NK-92 treated with Interleukin-12 subunit alpha and Interleukin-12 subunit beta, amount 100 ng/mL, for 24 hours (cell line): ENCODE data around the gene NID1.

Source experiments
- DNase-seq: peaks from one replicate; lab custom pipeline; 2025; lab: John Stamatoyannopoulos, UW

Gene NID1

DNA sequence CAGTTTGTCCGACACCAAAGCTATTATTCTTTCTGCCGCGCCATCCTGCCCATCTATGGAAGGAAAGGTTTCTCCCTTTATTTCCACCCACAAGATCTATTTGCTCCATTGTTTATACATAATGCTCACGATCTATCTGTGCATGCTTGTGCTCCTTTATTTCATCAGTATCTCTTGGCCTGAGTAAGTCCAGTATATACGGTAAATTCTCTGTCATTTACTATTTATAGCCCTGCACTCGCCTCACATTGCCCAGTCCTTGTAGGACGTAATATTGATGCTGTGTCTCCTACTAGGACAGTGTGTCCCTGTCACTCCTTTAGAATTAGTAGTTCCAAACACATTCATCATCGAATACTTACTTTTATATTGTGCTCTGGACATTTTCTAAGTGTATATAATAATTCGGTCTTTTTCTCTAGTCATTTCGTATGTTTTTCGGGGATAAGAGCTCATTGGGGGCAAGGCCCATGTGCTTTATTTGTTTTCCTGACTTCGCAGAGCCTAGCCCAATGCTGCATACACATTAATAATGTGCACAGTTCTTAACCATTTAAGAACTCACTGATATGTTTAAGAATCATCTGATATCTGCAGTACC, 3.1 kb upstream of the NID1 start:
- DNase-seq, result no peak

DNA sequence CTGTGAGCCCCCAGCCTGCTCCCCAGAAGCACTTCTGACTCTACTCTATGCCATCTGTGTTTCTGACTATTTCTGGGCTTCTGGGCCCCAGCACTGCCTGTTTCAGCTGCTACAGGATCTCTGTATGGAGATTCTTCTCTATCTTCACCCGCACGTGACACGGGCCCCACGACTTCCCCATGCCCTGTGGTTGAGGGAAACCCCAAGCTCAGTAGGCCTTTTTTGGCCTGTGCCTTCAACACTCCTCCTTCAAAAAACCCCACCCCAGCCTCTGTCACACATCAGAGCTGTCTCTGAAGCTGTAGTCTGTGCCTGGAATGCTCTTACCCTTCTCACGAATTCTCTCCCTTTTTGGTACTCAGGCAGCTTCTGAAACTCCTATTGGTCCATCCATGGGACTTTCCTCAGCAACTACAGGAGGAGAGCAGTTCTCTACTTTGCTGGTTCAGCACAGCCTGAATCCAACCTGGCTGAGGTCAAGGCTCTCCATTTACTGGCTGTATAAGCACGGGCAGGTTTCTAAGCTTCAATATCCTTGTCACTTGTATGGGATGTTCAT, 2.0 kb upstream of the NID1 start:
- no peak for DNase-seq

DNA sequence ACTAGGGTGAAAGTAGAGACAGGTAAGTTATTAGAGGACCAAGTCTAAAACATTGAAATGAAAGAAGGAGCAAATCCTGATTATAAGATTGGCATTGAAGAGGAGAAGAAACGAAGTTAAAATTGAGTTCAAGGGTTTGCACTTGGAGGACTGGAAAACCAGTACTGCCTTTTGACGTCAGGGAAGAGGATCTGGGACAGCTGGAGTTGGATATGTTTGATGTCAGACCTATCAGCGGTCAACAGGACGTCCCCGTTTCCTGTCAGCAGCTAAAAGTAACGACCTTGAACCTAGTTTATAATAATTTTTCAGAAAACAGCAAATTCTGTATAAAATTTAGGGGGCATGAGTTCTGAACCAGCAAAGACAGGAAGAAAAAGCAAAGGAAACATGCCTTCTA, 1.2 kb upstream of the NID1 start:
- no peak for DNase-seq

DNA sequence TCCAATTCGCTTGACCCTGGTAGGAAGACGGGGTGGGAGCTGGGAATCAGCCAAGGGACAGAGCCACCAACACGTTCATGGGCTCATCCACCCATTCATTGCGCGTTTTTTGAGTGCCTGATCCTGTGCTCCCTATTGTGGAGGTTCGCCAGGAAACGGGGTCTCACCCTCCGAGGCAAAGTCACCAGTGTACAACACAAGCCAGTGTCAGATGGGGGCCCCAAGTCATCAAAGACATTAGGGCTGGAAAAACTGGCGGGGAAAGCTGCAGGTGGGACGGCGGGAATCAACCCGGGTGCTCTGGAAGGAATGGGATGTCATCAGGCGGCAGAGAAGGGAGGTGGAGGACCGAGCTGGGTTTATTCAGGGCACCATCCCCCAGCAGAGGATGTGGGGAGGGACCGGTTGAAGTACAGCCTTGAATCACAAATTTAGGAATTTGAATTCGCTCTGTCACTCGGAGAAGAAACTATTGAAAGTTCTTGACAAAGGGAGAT, 667 bp upstream of the NID1 start:
- DNase-seq, result no peak

DNA sequence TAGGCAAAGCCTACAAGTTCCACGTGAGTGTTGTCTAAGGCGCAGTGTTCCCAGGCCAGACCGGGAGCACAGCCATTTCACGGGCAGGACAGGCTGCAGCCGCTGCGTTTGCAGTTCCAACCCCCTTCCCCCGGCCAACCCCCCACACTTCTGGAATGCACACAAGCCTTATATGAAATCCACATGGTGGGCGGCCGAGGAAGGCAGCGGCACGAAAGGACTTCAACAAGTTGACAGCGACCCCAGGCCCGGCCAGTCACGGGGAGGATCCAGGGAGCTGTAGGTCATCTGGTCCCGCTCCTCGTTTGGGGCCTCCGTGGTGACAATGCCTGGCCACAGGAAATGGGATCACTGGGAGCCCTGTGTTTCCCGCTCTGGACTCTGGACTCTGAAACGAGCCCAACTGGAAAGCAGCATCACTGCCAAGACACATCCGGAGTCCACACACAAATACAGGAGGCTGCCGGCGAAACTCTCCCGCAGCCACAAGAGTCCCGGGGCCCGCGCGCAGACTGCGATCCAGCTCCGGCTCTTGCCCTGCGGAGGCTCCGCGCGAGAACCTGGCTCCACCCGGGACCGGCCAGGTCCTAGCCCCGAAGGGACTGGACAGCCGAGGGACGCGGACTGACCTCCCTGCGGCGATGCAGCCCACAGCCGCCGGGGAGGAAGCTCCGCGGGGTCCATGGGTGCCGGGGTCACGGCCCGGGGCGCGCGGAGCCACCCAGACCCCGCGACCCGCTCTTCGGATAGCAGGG, 794 bp downstream of the NID1 start:
- DNase-seq, result no peak

DNA sequence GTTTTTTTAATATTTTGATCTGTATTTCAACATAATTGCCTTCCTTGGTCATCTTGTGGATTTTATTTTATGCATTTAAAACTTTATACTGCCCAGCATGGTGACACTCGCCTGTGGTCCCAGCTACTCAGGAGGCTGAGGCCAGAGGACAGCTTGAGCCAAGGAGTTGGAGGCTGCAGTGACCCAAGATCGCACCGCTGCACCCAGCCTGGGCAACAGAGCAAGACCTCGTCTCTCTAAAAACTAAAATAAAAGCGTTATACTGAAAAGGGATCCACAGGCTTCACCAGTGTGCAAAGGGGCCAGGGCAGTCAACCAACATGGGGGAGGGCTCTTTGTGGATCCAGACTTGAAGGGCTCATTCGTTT, 1.4 kb downstream of the NID1 start:
- DNase-seq, result no peak

DNA sequence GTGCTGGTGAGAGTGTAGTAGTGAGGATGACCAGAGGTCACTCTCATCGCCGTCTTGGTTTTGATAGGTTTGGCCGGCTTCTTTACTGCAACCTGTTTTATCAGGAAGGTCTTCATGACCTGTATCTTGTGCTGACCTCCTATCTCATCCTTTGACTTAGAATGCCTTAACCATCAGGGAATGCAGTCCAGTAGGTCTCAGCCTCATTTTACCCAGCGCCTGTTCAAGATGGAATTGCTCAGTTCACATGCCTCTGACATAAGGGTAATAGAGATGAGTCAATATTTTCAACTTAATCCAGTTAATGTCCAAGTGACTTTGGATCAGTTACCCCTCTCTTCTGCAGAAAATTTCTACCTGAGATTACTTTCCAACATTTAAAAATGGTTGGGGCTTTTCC, 4.6 kb downstream of the NID1 start:
- DNase-seq, result no peak

DNA sequence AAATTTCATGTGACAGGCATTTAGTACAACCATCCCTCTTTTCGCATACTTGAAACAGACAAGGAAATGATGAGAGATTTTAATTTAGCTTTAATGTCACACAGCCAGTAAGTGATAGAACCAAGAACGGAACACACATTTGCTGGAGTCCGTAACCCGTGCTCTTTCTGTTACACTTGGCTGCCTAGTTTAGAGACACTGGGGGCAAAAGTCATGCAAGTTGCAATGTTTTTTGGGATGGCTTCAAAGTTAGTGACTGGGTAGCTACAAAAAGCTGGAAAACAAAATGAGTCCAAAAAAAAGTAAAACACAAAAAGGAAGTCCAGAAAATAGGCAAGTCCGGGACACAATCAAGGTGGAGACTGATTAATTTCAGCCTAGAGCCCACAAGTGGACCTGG, 5.9 kb downstream of the NID1 start:
- no peak for DNase-seq

DNA sequence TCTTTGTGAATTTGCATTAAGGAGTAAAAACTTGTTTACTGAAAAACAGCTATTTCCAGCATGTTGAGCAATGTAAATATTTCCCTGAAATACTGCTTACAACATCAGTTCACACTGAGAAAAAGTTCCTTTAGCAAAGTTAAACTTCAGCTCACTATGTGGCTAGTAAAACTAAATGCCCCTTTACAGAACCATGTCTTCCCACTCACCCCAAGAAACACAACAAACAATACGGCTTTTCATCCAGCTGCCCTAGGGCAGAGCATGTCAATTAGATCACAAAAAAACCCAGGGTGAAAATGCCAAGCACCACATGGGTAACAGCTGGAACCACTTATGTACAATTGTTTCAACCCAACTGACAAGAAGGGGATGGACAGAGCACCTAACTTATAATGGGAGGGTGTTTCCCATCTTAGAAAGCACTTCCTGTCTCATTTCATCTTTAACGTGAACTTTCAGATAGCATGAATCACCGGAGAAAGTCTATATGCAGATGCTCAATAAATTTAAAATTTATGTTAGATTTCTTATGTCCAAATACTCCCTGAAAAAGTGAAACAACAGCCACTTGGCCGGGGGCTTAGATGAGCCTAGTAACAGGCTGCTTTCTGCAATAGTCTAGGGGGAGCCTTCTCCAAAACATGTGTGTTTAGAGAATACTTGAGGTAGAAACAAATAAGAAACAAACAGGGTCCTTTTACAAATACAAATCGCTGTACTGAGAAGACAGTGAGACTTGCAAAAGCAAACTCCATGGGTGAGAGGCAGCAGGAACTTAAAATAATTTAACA, 6.6 kb downstream of the NID1 start:
- no peak for DNase-seq

DNA sequence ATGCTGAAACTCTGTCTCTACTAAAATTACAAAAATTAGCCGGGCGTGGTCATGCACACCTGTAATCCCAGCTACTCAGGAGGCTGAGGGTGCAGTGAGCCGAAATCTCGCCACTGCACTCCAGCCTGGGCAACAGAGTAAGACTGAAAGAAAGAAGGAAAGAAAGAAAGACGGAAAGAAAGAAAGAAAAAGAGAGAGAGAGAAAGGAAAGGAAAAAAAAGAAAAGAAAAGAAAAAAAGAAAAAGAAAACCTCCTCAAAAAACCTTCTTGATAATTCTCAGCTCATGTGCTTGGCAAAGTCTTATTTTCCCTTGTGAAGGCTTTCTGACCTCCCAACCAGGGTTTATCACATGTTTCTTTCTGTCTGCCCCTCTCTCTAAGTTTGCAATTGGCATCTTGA, 7.3 kb downstream of the NID1 start:
- no peak for DNase-seq

DNA sequence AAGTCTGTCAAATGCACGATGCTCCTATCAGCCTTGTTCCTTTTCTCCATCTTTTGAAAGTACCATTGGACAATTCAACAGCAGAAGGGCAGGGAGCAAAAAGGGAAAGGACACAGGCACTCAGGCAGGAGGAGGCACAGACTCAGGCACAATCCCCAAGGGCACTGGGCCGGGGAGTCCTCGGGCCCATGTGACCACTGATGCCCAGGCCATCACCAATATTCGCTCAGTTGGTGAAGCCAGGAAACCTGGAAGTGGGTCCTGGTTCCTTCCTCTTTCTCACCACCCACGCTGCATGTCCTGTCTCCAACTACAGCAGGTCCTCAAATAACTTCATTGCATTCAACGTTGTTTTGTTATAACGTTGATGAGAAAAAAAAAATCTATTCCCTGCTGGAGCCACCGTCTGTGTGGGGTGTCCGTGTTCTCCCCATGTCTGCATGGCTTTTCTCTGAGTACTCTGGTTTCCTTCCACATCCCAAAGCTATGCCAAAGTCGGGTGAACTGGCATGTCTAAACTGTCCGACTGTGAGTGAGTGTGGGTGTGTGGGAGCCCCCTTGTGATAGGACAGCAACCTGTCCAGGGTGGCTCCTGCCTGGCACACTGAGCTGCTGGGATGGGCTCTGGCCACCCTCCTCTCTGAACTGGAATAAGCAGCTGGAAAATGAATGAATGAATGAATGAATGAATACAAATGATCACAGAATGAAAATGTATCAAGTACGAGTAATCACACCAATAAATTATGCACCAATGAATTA, 12.5 kb downstream of the NID1 start:
- DNase-seq, result no peak

DNA sequence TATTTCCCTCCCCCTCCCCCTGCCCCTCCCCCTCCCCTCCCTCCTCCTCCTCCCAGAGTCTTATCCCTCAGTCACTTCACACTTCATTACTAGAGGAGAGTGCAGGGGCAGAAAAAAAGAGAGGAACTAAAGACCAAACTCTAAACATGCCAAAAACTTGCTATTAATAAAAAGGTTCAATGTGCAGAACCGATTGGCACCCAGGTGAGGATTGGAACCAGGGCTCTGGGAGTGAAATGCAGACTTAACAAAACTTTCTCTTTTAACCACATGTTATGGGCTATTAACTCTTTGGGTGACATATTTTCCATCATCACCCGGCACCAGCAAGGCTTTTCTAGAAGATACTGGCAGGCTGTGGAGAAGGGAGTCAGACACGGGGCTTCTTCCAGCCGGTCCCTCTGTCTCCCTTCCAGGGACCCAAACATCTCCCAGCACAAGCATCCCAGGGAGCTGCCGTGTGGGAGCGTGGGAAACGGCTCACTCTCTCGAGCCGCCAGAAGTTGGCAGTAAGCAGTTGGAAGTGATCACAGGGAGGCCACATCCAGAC, 13.6 kb downstream of the NID1 start:
- DNase-seq, result no peak

DNA sequence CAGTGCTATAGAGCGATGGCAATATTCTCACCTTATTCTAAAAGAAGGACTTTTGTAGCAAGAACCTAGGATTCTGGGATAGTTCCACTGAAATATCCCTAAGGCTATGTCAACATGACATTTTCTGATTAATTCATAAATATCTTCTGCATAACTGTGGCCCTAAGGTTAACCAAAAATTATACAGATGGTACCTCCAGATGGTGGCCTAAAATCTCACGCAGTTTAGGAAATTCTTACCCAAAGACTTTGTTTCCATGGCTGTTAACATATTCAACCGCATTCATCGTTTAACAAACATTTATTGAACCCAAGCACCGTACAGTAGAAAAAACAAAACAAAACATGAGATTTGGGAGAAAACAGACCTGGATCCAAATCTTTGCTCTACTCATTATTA, 19.1 kb downstream of the NID1 start:
- no peak for DNase-seq

DNA sequence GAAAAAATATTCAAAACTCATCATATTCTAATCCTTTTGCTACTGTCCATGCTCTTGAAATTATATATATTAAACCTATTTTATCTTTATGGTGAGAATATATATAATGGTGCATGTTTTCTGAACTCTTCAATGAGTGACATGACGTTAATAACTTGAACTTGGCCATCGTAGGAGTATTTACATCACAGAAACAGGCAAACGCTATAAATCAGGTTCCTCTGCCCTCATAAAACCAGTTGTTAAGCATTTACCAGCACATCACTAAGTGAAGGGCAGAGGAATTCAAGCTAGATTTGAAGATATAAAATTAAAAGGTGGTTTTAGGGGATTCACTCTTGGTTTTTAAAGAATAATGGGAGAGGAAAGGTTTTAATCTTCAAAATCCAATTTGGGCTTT, 20.5 kb downstream of the NID1 start:
- DNase-seq, result no peak

DNA sequence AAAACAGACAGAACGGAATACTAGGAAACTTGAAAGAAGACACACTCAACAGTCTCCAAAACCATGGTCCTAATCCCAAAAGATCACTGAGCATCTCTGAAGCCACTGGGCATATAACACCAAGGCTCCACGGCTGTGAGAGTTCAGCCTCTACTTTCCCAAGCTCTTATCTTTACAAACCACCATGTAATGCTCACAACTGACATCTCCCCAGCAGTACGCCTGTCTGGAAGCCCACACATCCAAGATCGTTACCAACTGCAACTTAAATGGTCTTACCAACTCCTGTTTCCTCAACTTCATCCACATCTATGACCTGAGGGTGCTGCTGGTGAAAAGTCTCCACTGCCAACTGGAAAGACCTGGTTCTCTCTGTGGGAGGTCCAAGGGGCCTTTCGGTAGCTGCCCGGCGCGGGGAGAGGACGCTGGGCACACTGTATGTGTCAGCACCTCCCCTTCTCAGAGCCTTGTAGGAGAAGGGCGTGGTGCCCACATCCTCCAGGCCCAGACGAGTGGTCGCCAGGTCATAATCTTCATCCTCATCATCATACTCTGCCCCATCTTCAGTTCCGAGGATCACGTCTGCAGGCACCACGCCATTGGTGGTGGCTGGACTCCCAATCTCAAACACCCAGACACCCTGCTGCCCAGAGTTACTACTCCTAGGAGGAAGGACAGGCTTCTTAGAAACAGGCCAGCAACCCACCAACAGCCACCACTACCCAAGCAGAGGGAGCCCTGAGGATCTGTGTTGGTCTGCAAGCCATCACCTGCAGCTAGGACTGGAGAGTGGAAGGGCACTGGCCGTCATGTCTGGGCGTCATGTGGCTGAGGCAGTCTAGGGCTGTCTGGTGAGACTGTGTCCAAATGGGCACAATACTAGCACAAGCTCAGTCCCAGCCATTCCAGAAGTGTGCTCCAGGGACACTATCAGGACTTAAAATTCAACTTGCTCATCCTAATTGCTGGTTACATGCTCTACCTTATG, 23.0 kb downstream of the NID1 start:
- DNase-seq, result no peak

DNA sequence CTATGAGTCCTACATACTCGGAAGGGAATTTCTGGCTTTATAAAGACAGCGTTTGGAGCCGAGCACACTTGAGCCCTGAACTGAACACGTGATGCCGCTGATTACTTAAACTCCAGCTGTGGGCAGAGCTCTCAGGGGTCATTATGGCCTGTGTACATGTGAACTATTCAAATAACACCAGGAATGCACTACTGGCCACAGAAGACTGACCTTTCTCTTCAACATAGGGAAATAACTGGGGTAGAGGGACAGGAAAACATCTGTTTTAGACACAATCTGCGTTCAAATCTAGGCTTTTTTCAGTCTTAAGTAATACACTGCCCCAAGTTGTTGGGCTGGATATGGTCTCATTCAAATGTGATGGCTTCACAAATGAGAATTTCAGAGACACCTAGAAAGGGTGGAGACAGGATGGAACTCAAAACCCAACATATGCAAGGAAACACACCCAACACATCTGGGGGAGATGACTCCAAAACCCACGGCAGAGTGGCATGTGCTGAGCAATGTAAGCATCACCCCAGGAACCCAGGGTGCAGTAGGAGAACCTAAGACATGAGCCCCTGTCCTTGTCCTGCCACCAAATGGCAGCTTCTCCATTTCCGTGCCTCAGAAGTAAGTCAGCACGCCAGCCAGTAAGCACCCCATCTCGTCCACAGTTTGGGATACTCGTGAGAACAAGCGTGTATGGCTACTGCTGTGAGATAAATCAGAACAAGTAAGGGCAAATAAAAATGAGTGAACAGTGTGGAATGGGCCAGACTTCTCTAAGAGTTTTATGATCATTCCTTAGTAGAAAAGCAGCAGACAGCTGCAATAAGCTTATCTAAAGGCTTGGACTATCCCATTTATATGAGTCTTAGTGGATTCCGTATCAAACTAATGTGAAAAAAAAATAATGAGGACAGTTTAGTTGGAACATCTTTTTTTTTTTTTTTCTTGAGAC, 24.9 kb downstream of the NID1 start:
- no peak for DNase-seq

DNA sequence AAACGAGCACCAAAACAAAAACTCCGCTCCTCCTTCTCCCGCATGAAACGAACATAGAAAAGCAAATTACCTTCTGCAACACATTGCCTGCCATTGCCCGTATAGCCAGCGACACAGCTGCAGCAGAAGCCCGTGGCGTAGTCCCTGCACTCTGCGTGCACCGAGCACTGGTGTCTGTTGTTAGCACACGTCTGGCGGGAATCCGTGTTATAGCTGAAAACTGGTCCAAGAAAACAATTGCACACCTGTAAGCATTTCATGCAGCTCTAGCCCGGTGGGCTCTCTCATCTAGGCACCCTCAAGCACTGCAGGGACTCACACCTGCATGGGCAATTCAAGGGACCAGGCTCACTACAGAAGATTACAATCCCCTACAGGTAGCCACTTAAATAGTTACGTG, 26.9 kb downstream of the NID1 start:
- no peak for DNase-seq

DNA sequence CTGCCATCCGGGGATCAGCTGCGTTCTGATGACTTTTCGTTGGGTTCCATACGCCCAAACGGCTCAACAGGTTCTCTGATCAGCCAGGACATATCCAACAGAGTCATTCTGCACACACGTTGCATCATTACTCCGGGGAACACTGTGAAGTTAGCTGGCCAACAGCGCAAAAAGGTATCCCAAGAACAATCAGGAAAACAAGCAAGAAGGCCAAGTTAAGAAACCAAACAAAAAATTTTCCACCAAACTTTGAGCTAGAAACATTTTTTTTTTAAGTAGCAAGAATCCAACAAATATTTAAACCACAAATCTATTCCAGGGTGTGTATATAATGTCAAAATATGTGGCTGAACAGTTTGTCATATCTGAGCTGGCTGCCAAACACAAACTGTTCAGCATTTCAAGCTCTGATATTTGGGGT, 29.2 kb downstream of the NID1 start:
- no peak for DNase-seq

DNA sequence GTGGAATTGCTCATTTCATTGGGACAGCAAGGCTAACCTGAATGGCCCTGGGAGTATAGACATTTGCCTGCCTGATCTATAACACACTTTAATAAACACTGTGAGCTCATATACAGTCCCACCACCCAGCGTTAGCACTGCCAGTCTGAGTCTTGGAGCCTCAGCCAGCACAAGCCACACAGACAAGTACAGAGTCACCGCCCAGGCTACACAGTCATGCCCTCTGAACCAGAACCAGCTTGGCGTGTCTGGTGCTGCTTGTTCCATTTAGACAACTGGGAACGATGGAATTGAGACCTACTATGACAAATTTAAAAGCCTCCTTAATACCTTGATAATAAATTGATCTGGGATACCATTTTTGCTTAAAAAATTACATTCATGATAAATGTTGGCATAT, 31.6 kb downstream of the NID1 start:
- no peak for DNase-seq
